ENCODE measurements around the gene GAPT.

GRCh38 chr5:58455480-58455879, 35.8 kb upstream of the GAPT start:
- TF ChIP-seq TCF7L2 (IDR thresholded peaks at IDR 0.05; ENCODE audit: borderline replicate concordance, low read depth, low read length) (no peak), PBX3 (CRISPR knock-in tag; IDR thresholded peaks at IDR 0.05) (no peak), BCL11A (tag by site-specific recombination; IDR thresholded peaks at IDR 0.05; ENCODE audit: low read depth) (no peak), ZBTB20 (tag by site-specific recombination; IDR thresholded peaks at IDR 0.05) (no peak), CTCF (tag by site-specific recombination; IDR thresholded peaks at IDR 0.05) (no peak)

Data from HEK293 (cell line).